GM23338 (cell line): ENCODE results near the gene STARD13. TPM values are rescaled to one million over a fixed set of nuclear protein-coding genes. Genes with fewer than 3 reads are reported as not detected.

Source experiments
- ATAC-seq: fragments of 200-7000 bp; cut with Tn5 transposase; 3 replicates; pipeline ENCODE4 v1.9.1; 2020
- DNase-seq: peaks from one replicate; pipeline ENCODE4 v3.0.0-alpha.2; 2015; ENCODE audit warnings: low spot score
- H2AFZ ChIP-seq: fragments of 200-600 bp; sonication (generic); 2 replicates; pipeline ENCODE4 v1.8.0; 2016; ENCODE audit warnings: antibody characterized with exemption, mild to moderate bottlenecking, moderate library complexity
- H3F3A ChIP-seq: fragments of 200-600 bp; sonication (generic); replicated peaks from 2 replicates; pipeline ENCODE4 v1.8.0; 2017; ENCODE audit warnings: antibody characterized with exemption, mixed run types, low read depth
- H3K27ac ChIP-seq: fragments of 200-600 bp; sonication (generic); 2 replicates; pipeline ENCODE4 v1.6.1; 2016; ENCODE audit warnings: low read depth
- H3K27me3 ChIP-seq: fragments of 200-600 bp; sonication (generic); 2 replicates; pipeline ENCODE4 v1.8.0; 2016; ENCODE audit warnings: mild to moderate bottlenecking, mixed run types, moderate library complexity; ENCODE audit not compliant: insufficient read depth
- H3K36me3 ChIP-seq: fragments of 200-600 bp; sonication (generic); 2 replicates; pipeline ENCODE4 v1.8.0; 2016; ENCODE audit warnings: mild to moderate bottlenecking; ENCODE audit not compliant: insufficient read depth
- H3K4me1 ChIP-seq: fragments of 200-600 bp; sonication (generic); 2 replicates; pipeline ENCODE4 v1.8.0; 2016; ENCODE audit warnings: mild to moderate bottlenecking, moderate library complexity; ENCODE audit not compliant: insufficient read depth
- H3K4me2 ChIP-seq: fragments of 200-600 bp; sonication (generic); 2 replicates; pipeline ENCODE4 v1.7.1; 2017; ENCODE audit warnings: mixed run types
- H3K4me3 ChIP-seq: fragments of 200-600 bp; sonication (generic); 2 replicates; pipeline ENCODE4 v1.6.1; 2016; ENCODE audit warnings: mixed run types
- H3K79me2 ChIP-seq: fragments of 200-600 bp; sonication (generic); replicated peaks from 2 replicates; pipeline ENCODE4 v1.8.0; 2017; ENCODE audit warnings: mild to moderate bottlenecking; ENCODE audit not compliant: insufficient read depth
- H3K9me2 ChIP-seq: fragments of 200-600 bp; sonication (generic); 2 replicates; pipeline ENCODE4 v1.8.0; 2017; ENCODE audit not compliant: insufficient read depth
- H4K20me1 ChIP-seq: fragments of 200-600 bp; sonication (generic); replicated peaks from 2 replicates; pipeline ENCODE4 v1.8.0; 2017; ENCODE audit warnings: mild to moderate bottlenecking; ENCODE audit not compliant: insufficient read depth
- H3K27ac Mint-ChIP-seq: 2 replicates; pipeline ENCODE4 v1.8.0; 2020; ENCODE audit warnings: inconsistent platforms, mild to moderate bottlenecking, moderate library complexity, mixed read lengths
- H3K27me3 Mint-ChIP-seq: 3 replicates; pipeline ENCODE4 v1.8.0; 2022; ENCODE audit warnings: low read depth, mild to moderate bottlenecking, moderate library complexity, mixed read lengths, inconsistent platforms; ENCODE audit not compliant: insufficient read depth, poor library complexity
- H3K36me3 Mint-ChIP-seq: 3 replicates; pipeline ENCODE4 v1.8.0; 2021; ENCODE audit warnings: low read depth, mild to moderate bottlenecking, inconsistent platforms, moderate library complexity, mixed read lengths
- H3K4me1 Mint-ChIP-seq: 3 replicates; pipeline ENCODE4 v1.8.0; 2020; ENCODE audit warnings: mild to moderate bottlenecking, inconsistent platforms, mixed read lengths
- H3K4me3 Mint-ChIP-seq: 3 replicates; pipeline ENCODE4 v1.8.0; 2021; ENCODE audit warnings: moderate library complexity, mild to moderate bottlenecking, inconsistent platforms, mixed read lengths
- H3K9me3 Mint-ChIP-seq: 3 replicates; pipeline ENCODE4 v1.8.0; 2020; ENCODE audit warnings: moderate library complexity, mild to moderate bottlenecking, inconsistent platforms, mixed read lengths
- CREB1 ChIP-seq: fragments of 250-450 bp; sonication (Bioruptor Pico); IDR thresholded peaks from 2 replicates; pipeline ENCODE4 v1.5.0; 2020; ENCODE audit warnings: low read depth, mild to moderate bottlenecking, moderate library complexity
- CTCF ChIP-seq, 2 experiments: fragments of 200-600 bp in 1 of 2; sonication (generic) in 1 of 2; conservative IDR thresholded peaks; 2 replicates each; pipeline versions ENCODE4 v1.5.1 to v1.6.1; 2016 to 2017; ENCODE audit warnings: antibody characterized with exemption in 2 of 2, low read depth in 2 of 2, mild to moderate bottlenecking in 2 of 2, moderate library complexity in 1 of 2
- ETS1 ChIP-seq: IDR thresholded peaks from 2 replicates; pipeline ENCODE4 v1.6.1; 2016; ENCODE audit warnings: antibody characterized with exemption
- EZH2 ChIP-seq: fragments of 200-600 bp; sonication (generic); IDR thresholded peaks from one replicate; pipeline ENCODE4 v1.8.0; 2017; ENCODE audit warnings: antibody characterized with exemption, mild to moderate bottlenecking, low read depth; ENCODE audit not compliant: unreplicated experiment
- JUNB ChIP-seq: IDR thresholded peaks from one replicate; pipeline ENCODE4 v1.6.1; 2016; ENCODE audit warnings: antibody characterized with exemption; ENCODE audit not compliant: unreplicated experiment
- NANOG ChIP-seq: IDR thresholded peaks from 2 replicates; pipeline ENCODE4 v1.6.1; 2016; ENCODE audit warnings: antibody characterized with exemption, borderline replicate concordance
- REST ChIP-seq: IDR thresholded peaks from one replicate; pipeline ENCODE4 v1.6.1; 2018; ENCODE audit warnings: antibody characterized with exemption; ENCODE audit not compliant: unreplicated experiment
- ZNF114 ChIP-seq: fragments of 250-450 bp; sonication (Bioruptor Pico); IDR thresholded peaks from 2 replicates; pipeline ENCODE4 v1.5.0; 2020; ENCODE audit warnings: mild to moderate bottlenecking, moderate library complexity
- ZNF331 ChIP-seq: fragments of 250-450 bp; sonication (Bioruptor Pico); IDR thresholded peaks from 2 replicates; pipeline ENCODE4 v1.5.0; 2020; ENCODE audit warnings: low read depth, mild to moderate bottlenecking, moderate library complexity
- polyA plus RNA-seq: library from polyadenylated mRNA; unstranded; fragments of >200 nt; fragmentation: Nextera tagmentation; extraction: Ambion mirVana; gene quantifications from 2 replicates; pipeline ENCODE4 v1.2.1, GENCODE V29; 2016
- total RNA-seq: library from RNA; depleted of rRNA; stranded (reverse); fragments of >200 nt; shearing (Covaris generic); gene quantifications from 2 replicates; pipeline ENCODE4 v1.2.3, GENCODE V29; 2014
- TF ChIP-seq, protein P1 (sequence below): fragments of 250-450 bp; sonication (Bioruptor Pico); IDR thresholded peaks from 2 replicates; pipeline ENCODE4 v1.5.0; 2020; ENCODE audit warnings: mild to moderate bottlenecking, moderate library complexity

Gene STARD13
- total and polyA plus RNA-seq, 2 experiments from 2014 or later, result 3.2 to 5.2 TPM

DNA sequence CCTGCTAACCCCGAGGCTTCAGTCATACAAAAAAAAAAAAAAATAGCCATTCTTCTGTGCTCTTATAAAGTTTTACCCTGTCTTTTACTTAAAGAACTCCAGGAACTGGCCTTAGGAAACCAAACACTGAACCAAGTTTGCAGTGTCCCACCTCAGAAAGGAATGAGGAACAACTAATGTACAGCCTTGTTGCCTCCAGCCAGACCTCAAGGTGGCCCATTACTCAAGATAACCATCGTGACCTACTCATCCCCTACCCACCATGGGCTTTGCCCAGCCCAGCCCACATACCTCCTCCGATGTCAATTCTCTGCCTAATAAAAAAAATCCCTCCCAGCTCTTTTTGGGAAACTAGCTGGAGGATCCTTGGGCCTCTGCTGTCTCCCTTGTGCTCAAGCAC is 133.2 kb downstream of the STARD13 start:
- Histone ChIP-seq H2AFZ (no peak overlapping the region), H3K79me2 (no peaks in the 10 kb centered on the region), H3K27ac (no peak overlapping the region), H4K20me1 (no peaks in the 10 kb centered on the region; the same call in 1 of the 2 replicates), H3F3A (no peaks in the 10 kb centered on the region), H3K4me3 (no peak overlapping the region), H3K4me1 (no peaks in the 10 kb centered on the region), H3K4me2 (no peak overlapping the region), H3K27me3 (no peaks in the 10 kb centered on the region), H3K36me3 (no peaks in the 10 kb centered on the region), H3K9me2 (no peaks in the 10 kb centered on the region)
- Mint-ChIP-seq H3K4me1 (peaks cover 6% of the 10 kb centered on the region; the same call in 2 of the 3 replicates), H3K36me3 (no peaks in the 10 kb centered on the region), H3K27ac (no peak overlapping the region; the same call in 1 of the 2 replicates), H3K9me3 (no peaks in the 10 kb centered on the region; the same call in 2 of the 3 replicates), H3K4me3 (no peak overlapping the region), H3K27me3 (peaks cover under 1% of the 10 kb centered on the region)
- ATAC-seq (no peak), DNase-seq (no peak)
- TF ChIP-seq ZNF331 (no peak), ZNF114 (CRISPR knock-in tag) (no peak), ETS1 (no peak), JUNB (no peak), REST (no peak), CREB1 (no peak), EZH2 (no peak)

DNA sequence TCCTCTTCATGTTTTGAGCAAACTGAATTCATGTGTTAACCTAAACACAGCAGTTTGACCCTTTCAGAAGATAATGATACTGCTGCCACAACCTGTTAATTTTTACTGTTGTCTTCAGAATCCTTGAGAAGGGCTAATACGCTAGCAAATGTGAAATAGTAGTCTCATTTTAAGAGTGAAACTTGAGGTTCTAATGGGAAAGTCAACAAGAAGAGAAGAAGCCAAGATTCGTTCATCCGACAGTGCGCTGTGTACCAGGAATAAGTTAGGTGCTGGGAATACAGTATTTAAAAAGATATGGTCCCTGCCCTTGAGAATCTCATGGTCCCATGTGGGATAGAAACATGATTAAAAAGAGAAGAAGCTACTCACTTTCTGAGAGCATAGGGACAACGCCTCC is 134.9 kb downstream of the STARD13 start:
- H3K27me3 ChIP-seq, result no peaks in the 10 kb centered on the region
- H3K79me2 ChIP-seq, result no peaks in the 10 kb centered on the region
- H3K4me3 ChIP-seq, result no peak overlapping the region
- DNase-seq (no peak), ATAC-seq (no peak)
- Mint-ChIP-seq H3K27ac (no peak overlapping the region), H3K36me3 (no peaks in the 10 kb centered on the region), H3K9me3 (no peaks in the 10 kb centered on the region; the same call in 2 of the 3 replicates), H3K27me3 (no peaks in the 10 kb centered on the region), H3K4me1 (peaks cover 6% of the 10 kb centered on the region; the same call in 2 of the 3 replicates), H3K4me3 (no peak overlapping the region)
- H3K9me2 ChIP-seq, result no peaks in the 10 kb centered on the region
- no peak overlapping the region for H3K27ac ChIP-seq
- H4K20me1 ChIP-seq, result no peaks in the 10 kb centered on the region
- no peaks in the 10 kb centered on the region for H3K36me3 ChIP-seq
- no peak overlapping the region for H3K4me2 ChIP-seq
- no peaks in the 10 kb centered on the region for H3K4me1 ChIP-seq
- H3F3A ChIP-seq, result no peaks in the 10 kb centered on the region
- no peak overlapping the region for H2AFZ ChIP-seq
- TF ChIP-seq ZNF331, result no peak
- TF ChIP-seq NANOG, result no peak
- no peak for TF ChIP-seq CTCF (conservative IDR thresholded peaks at IDR 0.05; ENCODE audit: low read depth in 2 of 2)
- no peak for TF ChIP-seq ZNF114 (CRISPR knock-in tag)
- TF ChIP-seq, protein P1, sequence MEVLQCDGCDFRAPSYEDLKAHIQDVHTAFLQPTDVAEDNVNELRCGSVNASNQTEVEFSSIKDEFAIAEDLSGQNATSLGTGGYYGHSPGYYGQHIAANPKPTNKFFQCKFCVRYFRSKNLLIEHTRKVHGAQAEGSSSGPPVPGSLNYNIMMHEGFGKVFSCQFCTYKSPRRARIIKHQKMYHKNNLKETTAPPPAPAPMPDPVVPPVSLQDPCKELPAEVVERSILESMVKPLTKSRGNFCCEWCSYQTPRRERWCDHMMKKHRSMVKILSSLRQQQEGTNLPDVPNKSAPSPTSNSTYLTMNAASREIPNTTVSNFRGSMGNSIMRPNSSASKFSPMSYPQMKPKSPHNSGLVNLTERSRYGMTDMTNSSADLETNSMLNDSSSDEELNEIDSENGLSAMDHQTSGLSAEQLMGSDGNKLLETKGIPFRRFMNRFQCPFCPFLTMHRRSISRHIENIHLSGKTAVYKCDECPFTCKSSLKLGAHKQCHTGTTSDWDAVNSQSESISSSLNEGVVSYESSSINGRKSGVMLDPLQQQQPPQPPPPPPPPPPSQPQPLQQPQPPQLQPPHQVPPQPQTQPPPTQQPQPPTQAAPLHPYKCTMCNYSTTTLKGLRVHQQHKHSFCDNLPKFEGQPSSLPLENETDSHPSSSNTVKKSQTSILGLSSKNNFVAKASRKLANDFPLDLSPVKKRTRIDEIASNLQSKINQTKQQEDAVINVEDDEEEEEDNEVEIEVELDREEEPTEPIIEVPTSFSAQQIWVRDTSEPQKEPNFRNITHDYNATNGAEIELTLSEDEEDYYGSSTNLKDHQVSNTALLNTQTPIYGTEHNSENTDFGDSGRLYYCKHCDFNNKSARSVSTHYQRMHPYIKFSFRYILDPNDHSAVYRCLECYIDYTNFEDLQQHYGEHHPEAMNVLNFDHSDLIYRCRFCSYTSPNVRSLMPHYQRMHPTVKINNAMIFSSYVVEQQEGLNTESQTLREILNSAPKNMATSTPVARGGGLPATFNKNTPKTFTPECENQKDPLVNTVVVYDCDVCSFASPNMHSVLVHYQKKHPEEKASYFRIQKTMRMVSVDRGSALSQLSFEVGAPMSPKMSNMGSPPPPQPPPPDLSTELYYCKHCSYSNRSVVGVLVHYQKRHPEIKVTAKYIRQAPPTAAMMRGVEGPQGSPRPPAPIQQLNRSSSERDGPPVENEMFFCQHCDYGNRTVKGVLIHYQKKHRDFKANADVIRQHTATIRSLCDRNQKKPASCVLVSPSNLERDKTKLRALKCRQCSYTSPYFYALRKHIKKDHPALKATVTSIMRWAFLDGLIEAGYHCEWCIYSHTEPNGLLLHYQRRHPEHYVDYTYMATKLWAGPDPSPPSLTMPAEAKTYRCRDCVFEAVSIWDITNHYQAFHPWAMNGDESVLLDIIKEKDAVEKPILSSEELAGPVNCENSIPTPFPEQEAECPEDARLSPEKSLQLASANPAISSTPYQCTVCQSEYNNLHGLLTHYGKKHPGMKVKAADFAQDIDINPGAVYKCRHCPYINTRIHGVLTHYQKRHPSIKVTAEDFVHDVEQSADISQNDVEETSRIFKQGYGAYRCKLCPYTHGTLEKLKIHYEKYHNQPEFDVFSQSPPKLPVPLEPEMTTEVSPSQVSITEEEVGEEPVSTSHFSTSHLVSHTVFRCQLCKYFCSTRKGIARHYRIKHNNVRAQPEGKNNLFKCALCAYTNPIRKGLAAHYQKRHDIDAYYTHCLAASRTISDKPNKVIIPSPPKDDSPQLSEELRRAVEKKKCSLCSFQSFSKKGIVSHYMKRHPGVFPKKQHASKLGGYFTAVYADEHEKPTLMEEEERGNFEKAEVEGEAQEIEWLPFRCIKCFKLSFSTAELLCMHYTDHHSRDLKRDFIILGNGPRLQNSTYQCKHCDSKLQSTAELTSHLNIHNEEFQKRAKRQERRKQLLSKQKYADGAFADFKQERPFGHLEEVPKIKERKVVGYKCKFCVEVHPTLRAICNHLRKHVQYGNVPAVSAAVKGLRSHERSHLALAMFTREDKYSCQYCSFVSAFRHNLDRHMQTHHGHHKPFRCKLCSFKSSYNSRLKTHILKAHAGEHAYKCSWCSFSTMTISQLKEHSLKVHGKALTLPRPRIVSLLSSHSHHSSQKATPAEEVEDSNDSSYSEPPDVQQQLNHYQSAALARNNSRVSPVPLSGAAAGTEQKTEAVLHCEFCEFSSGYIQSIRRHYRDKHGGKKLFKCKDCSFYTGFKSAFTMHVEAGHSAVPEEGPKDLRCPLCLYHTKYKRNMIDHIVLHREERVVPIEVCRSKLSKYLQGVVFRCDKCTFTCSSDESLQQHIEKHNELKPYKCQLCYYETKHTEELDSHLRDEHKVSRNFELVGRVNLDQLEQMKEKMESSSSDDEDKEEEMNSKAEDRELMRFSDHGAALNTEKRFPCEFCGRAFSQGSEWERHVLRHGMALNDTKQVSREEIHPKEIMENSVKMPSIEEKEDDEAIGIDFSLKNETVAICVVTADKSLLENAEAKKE (CRISPR knock-in tag), result no peak
- no peak for TF ChIP-seq JUNB
